T-helper 1 cell treated with Interleukin-12 subunit alpha and Interleukin-12 subunit beta and Interleukin-4 antibody, amounts not matched to agents 30 μg/mL and 1 μg/mL, for 36 hours (primary cell): ENCODE data around the gene LDB3.

Source experiments
- H3K27ac Mint-ChIP-seq: one replicate; pipeline ENCODE4 v1.8.0; 2021; ENCODE audit warnings: mild to moderate bottlenecking, mixed read lengths
- H3K27me3 Mint-ChIP-seq: one replicate; pipeline ENCODE4 v1.8.0; 2021; ENCODE audit warnings: low read depth, mixed read lengths
- H3K36me3 Mint-ChIP-seq: one replicate; pipeline ENCODE4 v1.8.0; 2021; ENCODE audit warnings: low read depth, mixed read lengths
- H3K4me1 Mint-ChIP-seq: one replicate; pipeline ENCODE4 v1.8.0; 2021; ENCODE audit warnings: low read depth, mixed read lengths
- H3K4me3 Mint-ChIP-seq: one replicate; pipeline ENCODE4 v1.8.0; 2021; ENCODE audit warnings: mild to moderate bottlenecking, moderate library complexity, mixed read lengths
- H3K9me3 Mint-ChIP-seq: one replicate; pipeline ENCODE4 v1.8.0; 2021; ENCODE audit warnings: mixed read lengths

LDB3 gene

DNA sequence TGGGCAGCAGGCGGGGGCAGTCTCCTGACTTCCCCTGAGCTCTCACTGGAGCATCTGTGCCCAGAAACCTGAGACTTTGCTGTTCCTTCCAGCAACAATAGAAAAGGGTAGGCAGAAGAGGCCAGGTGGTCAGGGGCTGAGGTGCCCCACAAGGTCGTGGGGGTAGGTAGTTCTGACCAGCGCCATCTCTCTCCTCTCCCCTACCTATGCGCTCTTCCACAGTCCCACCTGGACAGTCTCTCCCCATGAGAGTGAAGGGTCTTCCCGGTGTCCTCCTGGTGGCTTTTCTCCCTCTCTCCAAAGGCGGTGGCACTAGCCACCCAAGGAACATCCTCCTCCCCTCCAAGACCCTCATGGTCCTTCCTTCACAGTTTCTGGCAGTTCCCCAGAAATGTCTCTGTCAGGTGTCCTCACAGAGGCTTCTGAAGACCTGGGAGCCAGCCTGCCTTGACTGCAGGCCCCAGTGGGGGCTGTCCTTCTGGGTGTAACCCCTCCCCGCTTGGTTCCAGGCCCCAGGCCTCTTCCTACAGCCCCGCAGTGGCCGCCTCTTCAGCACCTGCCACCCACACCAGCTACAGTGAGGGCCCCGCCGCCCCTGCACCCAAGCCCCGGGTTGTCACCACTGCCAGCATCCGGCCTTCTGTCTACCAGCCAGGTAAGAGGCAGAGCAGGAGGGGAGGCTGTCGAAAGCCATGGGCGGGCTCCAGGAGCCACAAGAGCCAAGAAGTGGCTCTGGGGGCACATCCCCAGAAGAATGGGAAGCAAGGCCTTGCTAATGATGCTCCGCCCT lies 41.3 kb downstream of the LDB3 start:
- Mint-ChIP-seq H3K27me3 (no peaks in the 10 kb centered on the region), H3K27ac (peak overlapping the region; percentile 43), H3K4me1 (peaks cover 5% of the 10 kb centered on the region), H3K36me3 (no peaks in the 10 kb centered on the region), H3K4me3 (peak overlapping the region; percentile 90), H3K9me3 (no peaks in the 10 kb centered on the region)

DNA sequence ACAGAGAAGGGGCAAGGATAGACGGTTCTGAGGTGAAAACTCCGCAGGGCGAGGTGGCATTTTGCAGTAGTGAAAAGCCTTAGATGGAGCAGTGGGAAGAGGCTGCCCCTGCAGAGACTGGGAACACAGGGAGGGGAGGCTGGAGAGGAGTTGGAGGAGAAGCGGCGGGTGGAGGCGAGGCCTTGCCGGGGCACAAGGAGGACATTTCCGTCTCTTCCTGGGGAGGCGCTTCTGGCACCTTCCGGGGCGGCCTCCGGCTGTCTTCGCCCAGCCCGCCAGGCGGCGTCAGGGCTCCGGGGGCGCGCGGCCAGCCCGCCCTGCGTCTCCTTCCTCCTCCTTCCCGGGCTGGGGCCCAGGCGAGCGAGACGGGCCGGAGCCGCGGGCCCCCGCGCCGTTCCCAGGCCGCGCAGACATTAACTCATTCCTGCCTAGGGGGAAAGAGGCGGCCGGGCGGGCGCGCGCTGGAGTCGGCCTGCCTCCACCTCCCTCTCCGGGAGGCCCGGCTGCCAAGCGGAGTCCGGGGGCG lies 42.7 kb downstream of the LDB3 start:
- peak overlapping the region; percentile 90 for H3K4me3 Mint-ChIP-seq
- peaks cover 5% of the 10 kb centered on the region for H3K4me1 Mint-ChIP-seq
- H3K36me3 Mint-ChIP-seq: no peaks in the 10 kb centered on the region
- H3K9me3 Mint-ChIP-seq: no peaks in the 10 kb centered on the region
- H3K27me3 Mint-ChIP-seq: no peaks in the 10 kb centered on the region
- peak overlapping the region; percentile 98 for H3K27ac Mint-ChIP-seq

DNA sequence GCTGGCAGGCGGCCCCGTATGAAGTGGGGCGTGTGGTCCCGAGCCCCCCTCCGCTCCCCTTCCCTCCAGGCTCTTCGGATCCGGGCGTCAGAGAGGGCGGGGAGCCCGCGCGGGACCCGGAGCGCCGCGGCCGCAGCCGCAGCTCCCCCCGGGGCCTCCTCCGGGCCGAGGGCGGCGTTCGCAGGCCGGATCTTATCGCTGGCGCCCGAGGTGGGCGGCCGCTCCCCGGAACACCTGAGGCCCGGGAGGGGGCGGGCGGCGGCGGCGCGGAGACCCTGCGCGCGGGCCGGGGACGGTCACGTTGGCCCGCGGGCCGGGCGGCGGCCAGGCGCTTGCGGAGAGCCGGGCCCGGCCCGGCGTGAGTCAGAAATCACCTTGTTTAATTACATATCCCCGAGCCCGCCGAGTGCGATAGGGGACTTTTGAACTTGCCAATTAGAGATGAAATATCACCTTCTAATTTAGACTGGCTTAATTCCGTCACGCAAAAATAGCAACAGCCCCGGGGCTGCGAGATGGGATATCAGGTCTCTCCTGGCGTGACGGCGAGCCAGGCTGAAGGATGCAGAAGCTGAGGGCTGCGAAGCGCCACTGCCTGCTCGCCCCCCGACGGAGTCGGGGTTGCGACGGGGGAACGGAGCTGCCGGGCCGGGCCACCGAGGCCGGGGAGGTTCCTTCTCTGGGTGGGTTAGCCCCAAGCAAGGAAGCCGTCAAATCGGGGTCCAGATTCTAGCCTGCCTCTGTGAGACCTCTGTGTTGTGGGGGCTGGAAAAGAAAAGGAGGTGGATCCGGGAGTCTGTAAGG lies 43.4 kb downstream of the LDB3 start:
- Mint-ChIP-seq H3K36me3 (no peaks in the 10 kb centered on the region), H3K27ac (peak overlapping the region; percentile 73), H3K4me3 (peak overlapping the region; percentile 78), H3K9me3 (no peaks in the 10 kb centered on the region), H3K27me3 (no peaks in the 10 kb centered on the region), H3K4me1 (peaks cover 5% of the 10 kb centered on the region)

DNA sequence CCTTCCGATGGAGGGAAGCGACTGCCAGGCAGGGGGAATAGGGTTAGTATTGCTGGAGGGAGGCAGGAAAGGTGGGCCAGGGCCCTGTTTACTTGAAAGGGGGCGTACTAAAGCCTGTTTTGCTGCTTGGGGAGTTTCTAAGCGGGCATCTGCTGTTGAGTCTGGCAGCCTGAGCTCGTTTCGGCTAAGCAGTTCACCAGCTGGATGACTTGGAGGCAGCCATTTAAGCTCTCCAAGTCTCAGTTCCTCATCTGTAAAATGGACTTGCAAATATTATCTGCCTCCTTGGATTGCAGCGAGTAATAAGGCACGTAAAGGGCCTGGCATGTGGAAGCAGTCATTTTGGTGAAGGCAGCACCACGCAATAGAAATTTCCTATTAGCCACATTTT lies 44.0 kb downstream of the LDB3 start:
- H3K4me3 Mint-ChIP-seq: peak overlapping the region; percentile 78
- no peaks in the 10 kb centered on the region for H3K27me3 Mint-ChIP-seq
- no peaks in the 10 kb centered on the region for H3K9me3 Mint-ChIP-seq
- H3K4me1 Mint-ChIP-seq: peaks cover 5% of the 10 kb centered on the region
- H3K36me3 Mint-ChIP-seq: no peaks in the 10 kb centered on the region
- H3K27ac Mint-ChIP-seq: peak overlapping the region; percentile 73

DNA sequence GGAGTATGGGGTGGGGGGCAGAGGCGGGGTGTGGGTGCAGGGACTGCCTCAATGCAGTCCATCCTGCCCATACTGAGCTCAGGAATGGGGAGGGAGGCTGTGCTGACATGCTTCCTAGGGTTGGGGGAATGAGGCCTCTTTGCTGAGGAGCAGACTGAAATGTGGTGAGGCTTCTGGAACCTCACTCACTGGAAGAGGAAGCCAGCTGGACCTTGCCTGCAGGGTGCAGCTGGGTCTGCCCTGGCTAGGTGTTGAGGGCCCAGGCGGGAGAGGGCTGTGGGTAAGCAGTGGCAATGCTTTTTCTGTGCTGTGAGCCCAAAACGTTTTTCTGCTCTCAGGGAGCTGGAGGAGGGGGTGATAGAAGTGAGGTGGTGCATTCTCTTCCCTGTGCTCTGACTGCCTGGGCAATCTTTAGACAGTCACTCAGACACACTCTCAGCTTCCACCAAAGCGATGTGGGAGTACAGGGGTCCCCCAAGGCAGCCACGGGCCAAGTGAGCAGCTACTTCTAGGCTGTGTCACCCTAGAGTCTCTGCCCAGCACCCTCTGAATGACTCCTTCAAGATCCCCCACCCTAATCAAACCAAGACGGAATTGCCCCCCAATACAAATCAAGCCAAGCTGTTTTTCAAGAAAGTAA lies 47.0 kb downstream of the LDB3 start:
- Mint-ChIP-seq H3K4me1 (peaks cover 5% of the 10 kb centered on the region), H3K36me3 (no peaks in the 10 kb centered on the region), H3K9me3 (no peaks in the 10 kb centered on the region), H3K27ac (no peak overlapping the region), H3K27me3 (peaks cover under 1% of the 10 kb centered on the region), H3K4me3 (no peak overlapping the region)

DNA sequence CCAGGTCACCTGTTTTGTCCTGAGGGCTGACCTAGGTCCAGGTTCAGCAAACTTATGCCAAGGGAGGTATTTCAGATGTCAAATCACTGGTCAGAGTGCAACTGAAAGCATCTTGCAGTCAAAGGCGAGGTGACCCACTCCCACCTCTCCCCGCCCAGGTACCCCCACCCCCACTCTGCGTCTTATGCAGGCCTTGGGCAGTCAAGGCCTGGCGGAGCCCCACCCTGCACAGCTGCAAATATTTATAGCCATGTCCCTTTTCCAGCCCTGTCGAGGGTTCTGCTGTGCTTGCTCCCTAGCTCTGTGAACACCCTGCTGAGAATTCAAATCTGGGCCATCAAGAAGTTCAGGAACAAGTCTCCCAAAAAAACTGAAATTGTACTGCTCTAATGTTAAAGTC lies 47.5 kb downstream of the LDB3 start:
- no peak overlapping the region for H3K27ac Mint-ChIP-seq
- H3K36me3 Mint-ChIP-seq: no peaks in the 10 kb centered on the region
- peaks cover 6% of the 10 kb centered on the region for H3K27me3 Mint-ChIP-seq
- H3K9me3 Mint-ChIP-seq: no peaks in the 10 kb centered on the region
- H3K4me3 Mint-ChIP-seq: no peak overlapping the region
- peaks cover 1% of the 10 kb centered on the region for H3K4me1 Mint-ChIP-seq

DNA sequence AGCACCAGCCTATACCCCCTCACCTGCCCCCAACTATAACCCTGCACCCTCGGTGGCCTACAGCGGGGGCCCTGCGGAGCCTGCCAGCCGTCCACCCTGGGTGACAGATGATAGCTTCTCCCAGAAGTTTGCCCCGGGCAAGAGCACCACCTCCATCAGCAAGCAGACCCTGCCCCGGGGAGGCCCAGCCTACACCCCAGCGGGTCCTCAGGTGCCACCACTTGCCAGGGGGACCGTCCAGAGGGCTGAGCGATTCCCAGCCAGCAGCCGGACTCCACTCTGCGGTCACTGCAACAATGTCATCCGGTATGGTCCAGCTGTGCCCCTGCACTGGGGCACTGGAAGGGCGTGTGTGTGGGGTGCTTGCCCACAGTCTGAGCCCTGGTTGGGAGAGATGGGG lies 48.2 kb downstream of the LDB3 start:
- H3K4me3 Mint-ChIP-seq: no peak overlapping the region
- no peaks in the 10 kb centered on the region for H3K36me3 Mint-ChIP-seq
- peaks cover 6% of the 10 kb centered on the region for H3K27me3 Mint-ChIP-seq
- H3K9me3 Mint-ChIP-seq: no peaks in the 10 kb centered on the region
- H3K4me1 Mint-ChIP-seq: no peaks in the 10 kb centered on the region
- no peak overlapping the region for H3K27ac Mint-ChIP-seq

DNA sequence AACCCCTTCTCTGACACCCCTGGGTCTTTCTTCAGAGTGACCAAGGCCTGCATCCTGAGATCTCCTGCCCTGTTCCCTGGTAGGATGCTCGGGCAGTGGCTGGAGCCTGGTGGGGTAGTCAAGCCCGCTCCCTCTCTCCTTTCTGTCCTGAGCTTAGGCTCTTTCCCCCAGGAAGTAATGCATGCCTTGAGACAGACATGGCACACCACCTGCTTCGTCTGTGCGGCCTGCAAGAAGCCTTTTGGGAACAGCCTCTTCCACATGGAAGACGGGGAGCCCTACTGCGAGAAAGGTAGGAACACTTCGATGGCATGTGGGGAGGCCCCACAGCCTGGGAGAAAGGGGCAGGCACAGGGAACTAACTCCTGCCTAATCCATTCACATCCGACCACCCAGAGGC lies 50.2 kb downstream of the LDB3 start:
- Mint-ChIP-seq H3K4me3 (no peak overlapping the region), H3K4me1 (peaks cover 7% of the 10 kb centered on the region), H3K27me3 (peaks cover 10% of the 10 kb centered on the region), H3K9me3 (no peaks in the 10 kb centered on the region), H3K36me3 (no peaks in the 10 kb centered on the region), H3K27ac (no peak overlapping the region)

DNA sequence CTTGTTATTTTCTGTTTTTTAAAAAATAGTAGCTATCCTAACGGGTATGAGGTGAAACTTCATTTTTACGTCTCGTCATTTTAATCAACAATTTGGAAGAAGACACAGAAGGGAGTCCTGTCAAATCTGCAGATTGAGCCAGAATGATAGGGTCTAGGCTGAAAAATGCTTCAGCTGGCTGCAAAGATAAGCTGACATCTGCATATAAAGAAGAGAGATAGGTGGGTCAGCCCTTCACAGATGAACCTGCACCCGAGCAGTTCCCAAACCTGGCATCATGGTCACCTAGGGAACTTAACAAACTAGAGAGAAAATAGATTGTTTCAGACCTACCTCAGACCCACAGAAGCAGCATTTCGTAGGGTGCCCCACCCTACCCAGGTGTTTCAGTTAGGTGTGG lies 52.9 kb downstream of the LDB3 start:
- H3K4me1 Mint-ChIP-seq: peaks cover 7% of the 10 kb centered on the region
- H3K27ac Mint-ChIP-seq: no peak overlapping the region
- H3K27me3 Mint-ChIP-seq: peaks cover 10% of the 10 kb centered on the region
- H3K4me3 Mint-ChIP-seq: no peak overlapping the region
- H3K36me3 Mint-ChIP-seq: no peaks in the 10 kb centered on the region
- no peaks in the 10 kb centered on the region for H3K9me3 Mint-ChIP-seq

DNA sequence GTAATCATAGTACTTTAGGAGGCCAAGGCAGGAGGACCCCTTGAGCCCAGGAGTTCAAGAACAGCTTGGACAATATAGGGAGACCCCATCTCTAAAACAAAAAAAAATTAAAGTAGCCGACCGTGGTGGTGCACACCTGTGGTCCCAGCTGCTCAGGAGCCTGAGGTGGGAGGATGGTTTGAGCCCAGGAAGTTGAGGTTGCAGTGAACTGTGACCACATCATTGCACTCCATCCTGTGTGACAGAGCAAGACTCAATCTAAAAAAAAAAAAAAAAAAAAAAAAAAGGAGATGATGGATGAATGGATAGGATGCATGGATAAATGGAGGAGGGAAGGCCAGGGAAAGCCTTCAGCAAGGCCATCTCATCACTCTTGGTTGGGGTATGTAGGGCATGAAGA lies 54.7 kb downstream of the LDB3 start:
- H3K4me1 Mint-ChIP-seq: peaks cover 7% of the 10 kb centered on the region
- peaks cover 13% of the 10 kb centered on the region for H3K27me3 Mint-ChIP-seq
- H3K27ac Mint-ChIP-seq: no peak overlapping the region

DNA sequence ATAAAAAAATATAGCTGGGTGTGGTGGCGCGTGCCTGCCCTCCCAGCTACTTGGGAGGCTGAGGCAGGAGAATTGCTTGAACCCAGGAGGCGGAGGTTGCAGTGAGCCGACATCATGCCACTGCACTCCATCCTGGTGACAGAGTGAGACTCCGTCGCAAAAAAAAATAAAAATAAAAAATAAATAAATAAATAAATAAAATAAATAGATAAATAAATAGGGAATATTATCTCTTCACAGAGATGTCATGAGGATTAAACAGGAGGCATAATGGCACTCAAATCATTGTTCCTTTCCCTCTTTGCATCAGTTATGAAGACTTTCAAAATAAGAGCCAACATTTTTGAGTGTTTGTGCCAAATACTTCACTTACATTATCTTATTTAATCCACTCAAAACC lies 56.1 kb downstream of the LDB3 start:
- H3K27ac Mint-ChIP-seq: no peak overlapping the region
- no peak overlapping the region for H3K4me3 Mint-ChIP-seq
- H3K36me3 Mint-ChIP-seq: no peaks in the 10 kb centered on the region
- H3K9me3 Mint-ChIP-seq: no peaks in the 10 kb centered on the region
- peaks cover 7% of the 10 kb centered on the region for H3K4me1 Mint-ChIP-seq
- peaks cover 13% of the 10 kb centered on the region for H3K27me3 Mint-ChIP-seq

More for the DNA sequence above, 54.7 kb downstream of the LDB3 start:
- no peak overlapping the region for H3K4me3 Mint-ChIP-seq
- no peaks in the 10 kb centered on the region for H3K9me3 Mint-ChIP-seq
- no peaks in the 10 kb centered on the region for H3K36me3 Mint-ChIP-seq

DNA sequence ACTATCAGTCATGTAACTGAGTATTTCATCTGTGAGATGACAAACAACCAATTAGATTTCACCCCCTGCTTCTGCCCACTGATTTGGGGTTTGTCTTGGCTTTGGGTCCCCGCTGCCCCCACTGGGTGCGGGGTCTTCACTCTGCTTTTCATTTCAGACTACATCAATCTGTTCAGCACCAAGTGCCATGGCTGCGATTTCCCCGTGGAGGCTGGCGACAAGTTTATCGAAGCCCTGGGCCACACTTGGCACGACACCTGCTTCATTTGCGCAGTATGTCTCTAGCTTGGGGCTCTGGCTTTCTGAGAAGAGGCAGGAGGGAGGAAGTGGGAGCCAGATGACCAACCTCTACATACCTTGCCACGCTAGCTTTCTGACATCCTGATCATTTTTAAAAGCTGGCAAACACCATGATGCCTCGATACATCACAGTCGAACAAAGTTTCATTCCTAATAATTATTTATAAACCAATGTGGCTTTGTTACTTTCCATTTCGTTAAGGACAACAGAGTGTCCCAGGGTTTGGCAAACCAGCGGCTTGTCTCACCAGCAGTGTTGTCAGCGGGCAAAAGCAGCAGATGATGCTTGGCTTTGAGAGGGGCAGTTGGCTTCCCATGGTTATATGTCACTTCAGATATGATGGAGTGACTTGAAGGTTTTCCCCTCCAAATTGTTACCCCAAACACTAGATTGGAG lies 57.8 kb downstream of the LDB3 start:
- Mint-ChIP-seq H3K9me3 (no peaks in the 10 kb centered on the region), H3K4me1 (peaks cover 7% of the 10 kb centered on the region), H3K36me3 (no peaks in the 10 kb centered on the region), H3K27ac (no peak overlapping the region), H3K4me3 (no peak overlapping the region), H3K27me3 (peaks cover 11% of the 10 kb centered on the region)

DNA sequence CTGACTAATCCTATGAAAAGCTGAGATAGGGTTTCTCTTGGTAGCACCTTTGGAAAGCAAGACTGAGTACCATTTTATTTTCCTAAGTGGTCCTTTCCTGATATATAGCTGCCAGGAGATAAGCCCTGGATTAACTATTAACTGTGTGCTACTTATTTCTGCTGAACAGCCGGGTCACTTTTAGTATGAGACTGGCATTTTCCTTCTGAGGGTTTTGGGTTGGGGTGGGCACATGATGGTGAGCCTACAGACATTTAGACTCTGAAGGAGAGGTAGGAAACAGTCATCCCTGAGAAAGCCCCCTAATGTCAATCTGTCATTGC lies 58.3 kb downstream of the LDB3 start:
- Mint-ChIP-seq H3K36me3 (no peaks in the 10 kb centered on the region), H3K4me3 (no peak overlapping the region), H3K27me3 (peaks cover 9% of the 10 kb centered on the region), H3K4me1 (peaks cover 7% of the 10 kb centered on the region), H3K9me3 (no peaks in the 10 kb centered on the region), H3K27ac (no peak overlapping the region)

DNA sequence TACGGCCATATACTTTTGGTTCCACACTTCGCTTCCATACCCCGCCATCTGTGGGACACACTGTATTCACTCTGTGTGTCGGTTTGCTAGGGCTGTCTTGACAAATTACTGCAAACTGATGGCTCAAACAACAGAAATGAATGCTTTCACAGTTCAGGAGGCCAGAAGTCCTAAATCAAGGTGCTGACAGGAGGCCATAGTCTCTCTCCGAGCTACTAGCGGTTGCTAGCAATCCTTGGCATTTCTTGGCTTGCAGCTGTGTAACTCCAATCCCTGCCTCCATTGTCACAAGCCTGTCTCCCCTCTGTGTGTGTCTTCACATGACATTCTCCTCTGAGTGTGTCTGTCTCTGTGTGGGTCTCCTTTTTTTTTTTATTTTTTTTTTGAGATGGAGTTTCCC lies 59.2 kb downstream of the LDB3 start:
- peaks cover 7% of the 10 kb centered on the region for H3K4me1 Mint-ChIP-seq
- no peak overlapping the region for H3K4me3 Mint-ChIP-seq
- peaks cover 6% of the 10 kb centered on the region for H3K27me3 Mint-ChIP-seq
- H3K27ac Mint-ChIP-seq: no peak overlapping the region
- no peaks in the 10 kb centered on the region for H3K9me3 Mint-ChIP-seq
- H3K36me3 Mint-ChIP-seq: no peaks in the 10 kb centered on the region
